HepG2 (cell line): ENCODE results near the gene CMTM4. TPM values are rescaled to one million over a fixed set of nuclear protein-coding genes. Genes with fewer than 3 reads are reported as not detected.

Experiments
- ATAC-seq: fragments of 200-7000 bp; cut with Tn5 transposase; 3 replicates; pipeline ENCODE4 v1.9.1; 2020; ENCODE audit warnings: mild to moderate bottlenecking, moderate library complexity
- BruUV-seq: library from RNA; stranded (reverse); fragments of 400-500 nt; replicated peaks from 2 replicates; lab custom pipeline; 2021; lab: Mats Ljungman, UMichigan
- CTCF ChIA-PET: fragments of 300-600 bp; formaldehyde crosslinking; extraction: SDS; loops from one replicate; lab custom pipeline; 2021; ENCODE audit warnings: low total read pairs, inconsistent platforms, low intra/inter-chr PET ratio; lab: Yijun Ruan, JAX
- POLR2A ChIA-PET: fragments of 350-600 bp; sonication (Branson Sonifier 250); formaldehyde crosslinking; loops from one replicate; lab custom pipeline; 2020; ENCODE audit warnings: antibody characterized with exemption, inconsistent platforms; lab: Yijun Ruan, JAX
- DNase-seq: peaks from one replicate; pipeline ENCODE4 v3.0.0-alpha.2; 2015; ENCODE audit warnings: low spot score
- FAIRE-seq: peaks from 3 replicates; lab custom pipeline; 2011; peaks lifted over from hg19 to GRCh38; lab: Jason Lieb, UNC
- H2AFZ ChIP-seq: one replicate; pipeline ENCODE4 v1.6.1; 2011; ENCODE audit warnings: low read length, inconsistent platforms
- H3K27ac ChIP-seq: fragments of 300-600 bp; 3 replicates; pipeline ENCODE4 v1.8.0; 2011; ENCODE audit warnings: mixed run types, mild to moderate bottlenecking, mixed read lengths, low read length, inconsistent platforms; ENCODE audit not compliant: insufficient read depth; ENCODE audit errors: extremely low read length
- H3K27me3 ChIP-seq, 2 experiments: fragments of 200-600 bp in 1 of 2; 2 replicates in 1 of 2; 3 replicates in 1 of 2; pipeline versions ENCODE4 v1.6.0 to v1.8.0; 2011; ENCODE audit warnings: low read length in 2 of 2, mild to moderate bottlenecking in 2 of 2, moderate library complexity in 2 of 2, inconsistent platforms in 1 of 2; ENCODE audit not compliant: insufficient read depth in 2 of 2, control insufficient read depth in 1 of 2
- H3K36me3 ChIP-seq, 2 experiments: fragments of 200-600 bp in 1 of 2; replicated peaks in 1 of 2; 2 replicates in 1 of 2; 3 replicates in 1 of 2; pipeline versions ENCODE4 v1.5.1 to v1.8.0; 2011; ENCODE audit warnings: low read length in 2 of 2, inconsistent platforms in 1 of 2; ENCODE audit not compliant: insufficient read depth in 2 of 2, control insufficient read depth in 1 of 2
- H3K4me1 ChIP-seq: 2 replicates; pipeline ENCODE4 v1.5.1; 2012; ENCODE audit warnings: low read length, inconsistent platforms; ENCODE audit not compliant: insufficient read depth
- H3K4me2 ChIP-seq: 2 replicates; pipeline ENCODE4 v1.6.0; 2011; ENCODE audit warnings: low read depth, low read length, inconsistent platforms
- H3K4me3 ChIP-seq, 3 experiments: fragments of 200-600 bp in 1 of 3; sonication (generic), shearing (Covaris generic) in 1 of 3; replicated peaks in 1 of 3; 2 replicates each; pipeline ENCODE4 v1.5.1; 2011 to 2016; ENCODE audit warnings: low read length in 3 of 3, inconsistent platforms in 2 of 3, low read depth in 2 of 3, mild to moderate bottlenecking in 2 of 3, control low read depth in 1 of 3, mixed read lengths in 1 of 3; ENCODE audit not compliant: insufficient read depth in 1 of 3
- H3K79me2 ChIP-seq: one replicate; pipeline ENCODE4 v1.6.1; 2011; ENCODE audit warnings: low read length, inconsistent platforms; ENCODE audit not compliant: insufficient read depth
- H3K9ac ChIP-seq: 2 replicates; pipeline ENCODE4 v1.6.0; 2011; ENCODE audit warnings: mild to moderate bottlenecking, low read depth, low read length, inconsistent platforms; ENCODE audit not compliant: insufficient read depth
- H3K9me3 ChIP-seq: 2 replicates; pipeline ENCODE4 v1.5.1; 2012; ENCODE audit warnings: mild to moderate bottlenecking, low read length
- H4K20me1 ChIP-seq: 2 replicates; pipeline ENCODE4 v1.6.0; 2011; ENCODE audit warnings: inconsistent platforms, mild to moderate bottlenecking, low read length, moderate library complexity; ENCODE audit not compliant: insufficient read depth
- DMAP1 ChIP-seq: IDR thresholded peaks from 2 replicates; pipeline ENCODE4 v1.6.1; 2016
- DR1 ChIP-seq: sonication (generic); formaldehyde crosslinking; IDR thresholded peaks from 2 replicates; pipeline ENCODE4 v1.8.0; 2021; ENCODE audit warnings: mild to moderate bottlenecking, missing genetic modification reagents, inconsistent platforms
- HNF4G ChIP-seq, 2 experiments: sonication (generic) in 1 of 2; formaldehyde crosslinking in 1 of 2; IDR thresholded peaks; 2 replicates each; pipeline versions ENCODE4 v1.4.0 to v1.6.1; 2011 to 2020; ENCODE audit warnings: borderline replicate concordance in 2 of 2, low read depth in 2 of 2, mild to moderate bottlenecking in 2 of 2, low read length in 1 of 2, missing genetic modification reagents in 1 of 2, moderate library complexity in 1 of 2
- PCBP2 ChIP-seq: fragments of 200-400 bp; formaldehyde crosslinking; optimal IDR thresholded peaks from 2 replicates; pipeline ENCODE3; 2018; ENCODE audit warnings: low read length, low read depth; ENCODE audit not compliant: poor library complexity, severe bottlenecking
- ZNF350 ChIP-seq: sonication (generic); formaldehyde crosslinking; IDR thresholded peaks from 2 replicates; pipeline ENCODE4 v1.4.0; 2020; ENCODE audit warnings: mild to moderate bottlenecking, low read depth, missing genetic modification reagents, borderline replicate concordance
- ZNF563 ChIP-seq: sonication (generic); formaldehyde crosslinking; IDR thresholded peaks from 2 replicates; pipeline ENCODE4 v1.8.0; 2022; ENCODE audit warnings: mild to moderate bottlenecking, moderate library complexity, missing genetic modification reagents
- ZNF569 ChIP-seq: sonication (generic); formaldehyde crosslinking; IDR thresholded peaks from 2 replicates; pipeline ENCODE4 v1.5.0; 2020; ENCODE audit warnings: mild to moderate bottlenecking, missing genetic modification reagents, moderate library complexity, borderline replicate concordance
- WGBS: methylation state at CpG from one replicate; pipeline ENCODE4 v1.1.6; 2017; ENCODE audit warnings: low lambda C conversion rate; 5-methylcytosine and 5-hydroxymethylcytosine counted together
- in situ Hi-C: cut with HindIII; loops from 2 replicates; pipeline ENCODE4 v1.10.0; 2017; ENCODE audit warnings: low pct_unique_long_range_greater_than_20kb; ENCODE audit not compliant: extremely low pct_ligation_motif_present
- intact Hi-C: fragments of 100-400 bp; cut with micrococcal nuclease; formaldehyde crosslinking; loops from one replicate; pipeline ENCODE4 v1.10.0; 2022; ENCODE audit not compliant: unreplicated experiment
- polyA plus RNA-seq, 8 experiments: library from polyadenylated mRNA; depleted of rRNA in 3 of 8; stranded (reverse) in 7 of 8; unstranded in 1 of 8; fragments of >200 nt; fragmentation: Illumina TruSeq in 4 of 8; extraction: Trizol in 4 of 8; gene quantifications; 2 replicates each; pipeline versions ENCODE4 v1.2.1 to v1.2.3, GENCODE V29; 2011 to 2016; ENCODE audit warnings: low read depth in 4 of 8, missing spikeins in 1 of 8, mixed read lengths in 1 of 8; ENCODE audit not compliant: insufficient read depth in 1 of 8
- total RNA-seq, 5 experiments: library from RNA; depleted of rRNA; stranded (reverse); fragments of >200 nt; fragmentation: Illumina TruSeq; extraction: Trizol; gene quantifications; 2 replicates each; pipeline ENCODE4 v1.2.3, GENCODE V29; 2016; ENCODE audit warnings: low read depth in 1 of 5
- TF ChIP-seq, protein P1 (sequence below): IDR thresholded peaks from 2 replicates; pipeline ENCODE4 v1.6.1; 2012; ENCODE audit warnings: inconsistent platforms
- TF ChIP-seq, protein P2 (sequence below): sonication (generic); formaldehyde crosslinking; IDR thresholded peaks from 2 replicates; pipeline ENCODE4 v1.5.1; 2020; ENCODE audit warnings: mild to moderate bottlenecking, missing genetic modification reagents, moderate library complexity
- TF ChIP-seq, protein P3 (sequence below): sonication (generic); formaldehyde crosslinking; IDR thresholded peaks from 2 replicates; pipeline ENCODE4 v1.4.0; 2020; ENCODE audit warnings: missing genetic modification reagents, borderline replicate concordance
- TF ChIP-seq, protein P4 (sequence below): sonication (generic); formaldehyde crosslinking; IDR thresholded peaks from 2 replicates; pipeline ENCODE4 v1.4.0; 2020; ENCODE audit warnings: missing genetic modification reagents, mild to moderate bottlenecking, borderline replicate concordance

Gene CMTM4
- total and polyA plus RNA-seq, 2 of the 13 experiments (the other 11 are each of a cell fraction or from before 2014, with no cell fraction given) = 32.0 to 36.3 TPM

DNA sequence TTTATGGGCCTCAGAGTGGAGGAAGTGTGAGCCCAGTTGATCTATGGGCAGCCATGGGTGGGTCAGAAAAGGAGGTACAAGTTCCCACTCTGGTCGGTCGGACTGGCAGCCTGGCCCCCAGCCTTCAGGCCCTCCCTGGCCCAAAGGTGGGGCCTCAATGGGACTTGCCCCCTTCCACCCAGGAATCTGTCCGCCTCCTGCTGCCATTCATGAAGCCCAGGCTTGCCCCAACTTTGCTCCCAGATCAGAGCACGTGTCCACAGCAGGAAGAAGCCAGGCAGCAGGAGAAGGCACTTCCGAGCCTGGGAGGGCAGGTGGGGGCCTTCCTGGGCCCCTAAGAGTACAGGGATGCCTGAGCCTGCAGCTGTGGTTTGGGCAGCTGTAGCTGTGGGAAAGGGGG, 95.1 kb downstream of the CMTM4 start:
- POLR2A ChIA-PET = no interaction called here
- H3K27me3 ChIP-seq = no peaks in the 10 kb centered on the region
- CTCF ChIA-PET = no interaction called here
- H3K79me2 ChIP-seq = peaks cover 9% of the 10 kb centered on the region
- no peak overlapping the region for H3K9ac ChIP-seq
- FAIRE-seq = no peak
- no TSS peak for BruUV-seq
- DNase-seq = no peak
- H3K9me3 ChIP-seq = no peaks in the 10 kb centered on the region
- peak overlapping the region in 1 of 3 experiments; percentile 6; a peak in 1 of 6 replicates for H3K4me3 ChIP-seq
- WGBS = 0% methylated on average over 1 of the region's 5 CpGs
- H2AFZ ChIP-seq = no peak overlapping the region
- intact Hi-C loops = no loop called here
- in situ Hi-C loops = no loop called here
- peaks cover 33% of the 10 kb centered on the region for H3K4me1 ChIP-seq
- no peak overlapping the region for H3K27ac ChIP-seq
- ATAC-seq = no peak
- peak overlapping the region; percentile 3 for H3K4me2 ChIP-seq
- peaks cover 3% of the 10 kb centered on the region; the same call in 1 of the 2 replicates for H4K20me1 ChIP-seq
- H3K36me3 ChIP-seq = no peaks in the 10 kb centered on the region
- TF ChIP-seq HNF4G (IDR thresholded peaks at IDR 0.05; ENCODE audit: borderline replicate concordance, low read depth, low read length) = no peak
- TF ChIP-seq HNF4G (CRISPR knock-in tag; IDR thresholded peaks at IDR 0.05; ENCODE audit: borderline replicate concordance, low read depth) = 0 out of 2 replicates have a peak, but pooled peaks have one; percentile 22
- no peak for TF ChIP-seq PCBP2
- TF ChIP-seq, protein P1, sequence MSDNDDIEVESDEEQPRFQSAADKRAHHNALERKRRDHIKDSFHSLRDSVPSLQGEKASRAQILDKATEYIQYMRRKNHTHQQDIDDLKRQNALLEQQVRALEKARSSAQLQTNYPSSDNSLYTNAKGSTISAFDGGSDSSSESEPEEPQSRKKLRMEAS = 0 out of 2 replicates have a peak, but pooled peaks have one; percentile 28
- TF ChIP-seq DMAP1 (CRISPR knock-in tag) = no peak
- TF ChIP-seq ZNF569 (CRISPR knock-in tag) = no peak
- TF ChIP-seq ZNF350 (CRISPR knock-in tag) = 0 out of 2 replicates have a peak, but pooled peaks have one; percentile 35
- TF ChIP-seq DR1 (CRISPR knock-in tag) = no peak
- 0 out of 2 replicates have a peak, but pooled peaks have one; percentile 35 for TF ChIP-seq ZNF563
- TF ChIP-seq, protein P2, sequence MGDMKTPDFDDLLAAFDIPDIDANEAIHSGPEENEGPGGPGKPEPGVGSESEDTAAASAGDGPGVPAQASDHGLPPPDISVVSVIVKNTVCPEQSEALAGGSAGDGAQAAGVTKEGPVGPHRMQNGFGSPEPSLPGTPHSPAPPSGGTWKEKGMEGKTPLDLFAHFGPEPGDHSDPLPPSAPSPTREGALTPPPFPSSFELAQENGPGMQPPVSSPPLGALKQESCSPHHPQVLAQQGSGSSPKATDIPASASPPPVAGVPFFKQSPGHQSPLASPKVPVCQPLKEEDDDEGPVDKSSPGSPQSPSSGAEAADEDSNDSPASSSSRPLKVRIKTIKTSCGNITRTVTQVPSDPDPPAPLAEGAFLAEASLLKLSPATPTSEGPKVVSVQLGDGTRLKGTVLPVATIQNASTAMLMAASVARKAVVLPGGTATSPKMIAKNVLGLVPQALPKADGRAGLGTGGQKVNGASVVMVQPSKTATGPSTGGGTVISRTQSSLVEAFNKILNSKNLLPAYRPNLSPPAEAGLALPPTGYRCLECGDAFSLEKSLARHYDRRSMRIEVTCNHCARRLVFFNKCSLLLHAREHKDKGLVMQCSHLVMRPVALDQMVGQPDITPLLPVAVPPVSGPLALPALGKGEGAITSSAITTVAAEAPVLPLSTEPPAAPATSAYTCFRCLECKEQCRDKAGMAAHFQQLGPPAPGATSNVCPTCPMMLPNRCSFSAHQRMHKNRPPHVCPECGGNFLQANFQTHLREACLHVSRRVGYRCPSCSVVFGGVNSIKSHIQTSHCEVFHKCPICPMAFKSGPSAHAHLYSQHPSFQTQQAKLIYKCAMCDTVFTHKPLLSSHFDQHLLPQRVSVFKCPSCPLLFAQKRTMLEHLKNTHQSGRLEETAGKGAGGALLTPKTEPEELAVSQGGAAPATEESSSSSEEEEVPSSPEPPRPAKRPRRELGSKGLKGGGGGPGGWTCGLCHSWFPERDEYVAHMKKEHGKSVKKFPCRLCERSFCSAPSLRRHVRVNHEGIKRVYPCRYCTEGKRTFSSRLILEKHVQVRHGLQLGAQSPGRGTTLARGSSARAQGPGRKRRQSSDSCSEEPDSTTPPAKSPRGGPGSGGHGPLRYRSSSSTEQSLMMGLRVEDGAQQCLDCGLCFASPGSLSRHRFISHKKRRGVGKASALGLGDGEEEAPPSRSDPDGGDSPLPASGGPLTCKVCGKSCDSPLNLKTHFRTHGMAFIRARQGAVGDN (CRISPR knock-in tag) = peak; percentile 74
- TF ChIP-seq, protein P3, sequence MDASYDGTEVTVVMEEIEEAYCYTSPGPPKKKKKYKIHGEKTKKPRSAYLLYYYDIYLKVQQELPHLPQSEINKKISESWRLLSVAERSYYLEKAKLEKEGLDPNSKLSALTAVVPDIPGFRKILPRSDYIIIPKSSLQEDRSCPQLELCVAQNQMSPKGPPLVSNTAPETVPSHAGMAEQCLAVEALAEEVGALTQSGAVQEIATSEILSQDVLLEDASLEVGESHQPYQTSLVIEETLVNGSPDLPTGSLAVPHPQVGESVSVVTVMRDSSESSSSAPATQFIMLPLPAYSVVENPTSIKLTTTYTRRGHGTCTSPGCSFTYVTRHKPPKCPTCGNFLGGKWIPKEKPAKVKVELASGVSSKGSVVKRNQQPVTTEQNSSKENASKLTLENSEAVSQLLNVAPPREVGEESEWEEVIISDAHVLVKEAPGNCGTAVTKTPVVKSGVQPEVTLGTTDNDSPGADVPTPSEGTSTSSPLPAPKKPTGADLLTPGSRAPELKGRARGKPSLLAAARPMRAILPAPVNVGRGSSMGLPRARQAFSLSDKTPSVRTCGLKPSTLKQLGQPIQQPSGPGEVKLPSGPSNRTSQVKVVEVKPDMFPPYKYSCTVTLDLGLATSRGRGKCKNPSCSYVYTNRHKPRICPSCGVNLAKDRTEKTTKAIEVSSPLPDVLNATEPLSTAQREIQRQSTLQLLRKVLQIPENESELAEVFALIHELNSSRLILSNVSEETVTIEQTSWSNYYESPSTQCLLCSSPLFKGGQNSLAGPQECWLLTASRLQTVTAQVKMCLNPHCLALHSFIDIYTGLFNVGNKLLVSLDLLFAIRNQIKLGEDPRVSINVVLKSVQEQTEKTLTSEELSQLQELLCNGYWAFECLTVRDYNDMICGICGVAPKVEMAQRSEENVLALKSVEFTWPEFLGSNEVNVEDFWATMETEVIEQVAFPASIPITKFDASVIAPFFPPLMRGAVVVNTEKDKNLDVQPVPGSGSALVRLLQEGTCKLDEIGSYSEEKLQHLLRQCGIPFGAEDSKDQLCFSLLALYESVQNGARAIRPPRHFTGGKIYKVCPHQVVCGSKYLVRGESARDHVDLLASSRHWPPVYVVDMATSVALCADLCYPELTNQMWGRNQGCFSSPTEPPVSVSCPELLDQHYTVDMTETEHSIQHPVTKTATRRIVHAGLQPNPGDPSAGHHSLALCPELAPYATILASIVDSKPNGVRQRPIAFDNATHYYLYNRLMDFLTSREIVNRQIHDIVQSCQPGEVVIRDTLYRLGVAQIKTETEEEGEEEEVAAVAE = no peak
- TF ChIP-seq, protein P4, sequence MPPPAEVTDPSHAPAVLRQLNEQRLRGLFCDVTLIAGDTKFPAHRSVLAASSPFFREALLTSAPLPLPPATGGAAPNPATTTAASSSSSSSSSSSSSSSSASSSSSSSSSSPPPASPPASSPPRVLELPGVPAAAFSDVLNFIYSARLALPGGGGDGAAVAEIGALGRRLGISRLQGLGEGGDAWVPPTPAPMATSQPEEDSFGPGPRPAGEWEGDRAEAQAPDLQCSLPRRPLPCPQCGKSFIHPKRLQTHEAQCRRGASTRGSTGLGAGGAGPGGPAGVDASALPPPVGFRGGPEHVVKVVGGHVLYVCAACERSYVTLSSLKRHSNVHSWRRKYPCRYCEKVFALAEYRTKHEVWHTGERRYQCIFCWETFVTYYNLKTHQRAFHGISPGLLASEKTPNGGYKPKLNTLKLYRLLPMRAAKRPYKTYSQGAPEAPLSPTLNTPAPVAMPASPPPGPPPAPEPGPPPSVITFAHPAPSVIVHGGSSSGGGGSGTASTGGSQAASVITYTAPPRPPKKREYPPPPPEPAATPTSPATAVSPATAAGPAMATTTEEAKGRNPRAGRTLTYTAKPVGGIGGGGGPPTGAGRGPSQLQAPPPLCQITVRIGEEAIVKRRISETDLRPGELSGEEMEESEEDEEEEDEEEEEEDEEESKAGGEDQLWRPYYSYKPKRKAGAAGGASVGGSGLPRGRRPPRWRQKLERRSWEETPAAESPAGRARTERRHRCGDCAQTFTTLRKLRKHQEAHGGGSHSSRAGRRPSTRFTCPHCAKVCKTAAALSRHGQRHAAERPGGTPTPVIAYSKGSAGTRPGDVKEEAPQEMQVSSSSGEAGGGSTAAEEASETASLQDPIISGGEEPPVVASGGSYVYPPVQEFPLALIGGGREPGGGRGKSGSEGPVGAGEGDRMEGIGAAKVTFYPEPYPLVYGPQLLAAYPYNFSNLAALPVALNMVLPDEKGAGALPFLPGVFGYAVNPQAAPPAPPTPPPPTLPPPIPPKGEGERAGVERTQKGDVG (CRISPR knock-in tag) = no peak
